ENCODE results near the gene DLL1.

The DLL1 gene

GRCh38 chr6:170317076-170317475, 26.2 kb upstream of the DLL1 start:
- H3F3A ChIP-seq (ENCODE audit: insufficient read depth, low read length) = no peaks in the 10 kb centered on the region
- no peak overlapping the region for H2AFZ ChIP-seq (ENCODE audit: low read length)
- no peaks in the 10 kb centered on the region for H3K36me3 ChIP-seq (replicated peaks; ENCODE audit: insufficient read depth, low read length)
- no peaks in the 10 kb centered on the region for H3K9me3 ChIP-seq (replicated peaks; ENCODE audit: insufficient read depth, low read length)
- no peak overlapping the region for H3K9ac ChIP-seq (ENCODE audit: low read length)
- no peak overlapping the region for H3K27ac ChIP-seq (ENCODE audit: low read length)
- H4K20me1 ChIP-seq (ENCODE audit: insufficient read depth, low read length) = no peaks in the 10 kb centered on the region
- no peak for DNase-seq
- H3K4me2 ChIP-seq (ENCODE audit: low read depth, low read length) = no peak overlapping the region
- no peak for TF ChIP-seq CTCF (IDR thresholded peaks at IDR 0.05; ENCODE audit: low read length)
- no peak for TF ChIP-seq EZH2 (optimal IDR thresholded peaks at IDR 0.05; ENCODE audit: low read depth, low read length)
- H3K27me3 ChIP-seq (replicated peaks; ENCODE audit: insufficient read depth, low read length) = no peaks in the 10 kb centered on the region
- peaks cover 8% of the 10 kb centered on the region; the same call in 1 of the 2 replicates for H3K79me2 ChIP-seq (ENCODE audit: low read length)
- H3K4me1 ChIP-seq (ENCODE audit: low read length) = no peaks in the 10 kb centered on the region
- no peak overlapping the region for H3K4me3 ChIP-seq (ENCODE audit: low read length)
- H3K9me2 ChIP-seq (replicated peaks; ENCODE audit: insufficient read depth, low read length) = no peaks in the 10 kb centered on the region

- TF ChIP-seq EZH2 (optimal IDR thresholded peaks at IDR 0.05; ENCODE audit: low read depth, low read length) = no peak
- TF ChIP-seq CTCF (IDR thresholded peaks at IDR 0.05; ENCODE audit: low read length) = no peak
- no peak for TF ChIP-seq EZH2phosphoT487 (IDR thresholded peaks at IDR 0.05; ENCODE audit: low read length)
- Histone ChIP-seq H3K4me1 (ENCODE audit: low read length) (no peaks in the 10 kb centered on the region), H3K9me3 (replicated peaks; ENCODE audit: insufficient read depth, low read length) (no peaks in the 10 kb centered on the region), H3K4me2 (ENCODE audit: low read depth, low read length) (no peak overlapping the region), H3K79me2 (ENCODE audit: low read length) (peaks cover 8% of the 10 kb centered on the region; the same call in 1 of the 2 replicates), H4K20me1 (ENCODE audit: insufficient read depth, low read length) (no peaks in the 10 kb centered on the region), H3K36me3 (replicated peaks; ENCODE audit: insufficient read depth, low read length) (no peaks in the 10 kb centered on the region), H3K4me3 (ENCODE audit: low read length) (no peak overlapping the region), H3K9ac (ENCODE audit: low read length) (no peak overlapping the region), H3K27ac (ENCODE audit: low read length) (no peak overlapping the region), H3F3A (ENCODE audit: insufficient read depth, low read length) (no peaks in the 10 kb centered on the region), H3K9me2 (replicated peaks; ENCODE audit: insufficient read depth, low read length) (no peaks in the 10 kb centered on the region), H3K27me3 (replicated peaks; ENCODE audit: insufficient read depth, low read length) (no peaks in the 10 kb centered on the region), H2AFZ (ENCODE audit: low read length) (no peak overlapping the region)
- no peak for DNase-seq
Observed at GRCh38 chr6:170316071-170316470, 25.2 kb upstream of the DLL1 start.

GRCh38 chr6:170314983-170315382, 24.1 kb upstream of the DLL1 start:
- DNase-seq = no peak

More at GRCh38 chr6:170314983-170315382, 24.1 kb upstream of the DLL1 start:
- Histone ChIP-seq H3K9ac (ENCODE audit: low read length) (no peak overlapping the region), H3K9me2 (replicated peaks; ENCODE audit: insufficient read depth, low read length) (no peaks in the 10 kb centered on the region), H3K4me1 (ENCODE audit: low read length) (no peaks in the 10 kb centered on the region), H3K27ac (ENCODE audit: low read length) (no peak overlapping the region), H3K9me3 (replicated peaks; ENCODE audit: insufficient read depth, low read length) (no peaks in the 10 kb centered on the region), H2AFZ (ENCODE audit: low read length) (no peak overlapping the region), H3K4me3 (ENCODE audit: low read length) (no peak overlapping the region), H3K36me3 (replicated peaks; ENCODE audit: insufficient read depth, low read length) (no peaks in the 10 kb centered on the region), H3F3A (ENCODE audit: insufficient read depth, low read length) (no peaks in the 10 kb centered on the region), H3K79me2 (ENCODE audit: low read length) (peaks cover 8% of the 10 kb centered on the region; the same call in 1 of the 2 replicates), H3K27me3 (replicated peaks; ENCODE audit: insufficient read depth, low read length) (no peaks in the 10 kb centered on the region), H4K20me1 (ENCODE audit: insufficient read depth, low read length) (no peaks in the 10 kb centered on the region), H3K4me2 (ENCODE audit: low read depth, low read length) (no peak overlapping the region)
- TF ChIP-seq CTCF (IDR thresholded peaks at IDR 0.05; ENCODE audit: low read length) = no peak
- no peak for TF ChIP-seq EZH2phosphoT487 (IDR thresholded peaks at IDR 0.05; ENCODE audit: low read length)
- TF ChIP-seq EZH2 (optimal IDR thresholded peaks at IDR 0.05; ENCODE audit: low read depth, low read length) = no peak

Measured in MM.1S (cell line).